GM18858 (cell line): ENCODE measurements around the gene PLEKHM3.

ENCODE experiments used
- ATAC-seq: cut with Tn5 transposase; IDR thresholded peaks from one replicate; pipeline ENCODE4 v1.9.1; 2021; ENCODE audit not compliant: unreplicated experiment

The PLEKHM3 gene

DNA sequence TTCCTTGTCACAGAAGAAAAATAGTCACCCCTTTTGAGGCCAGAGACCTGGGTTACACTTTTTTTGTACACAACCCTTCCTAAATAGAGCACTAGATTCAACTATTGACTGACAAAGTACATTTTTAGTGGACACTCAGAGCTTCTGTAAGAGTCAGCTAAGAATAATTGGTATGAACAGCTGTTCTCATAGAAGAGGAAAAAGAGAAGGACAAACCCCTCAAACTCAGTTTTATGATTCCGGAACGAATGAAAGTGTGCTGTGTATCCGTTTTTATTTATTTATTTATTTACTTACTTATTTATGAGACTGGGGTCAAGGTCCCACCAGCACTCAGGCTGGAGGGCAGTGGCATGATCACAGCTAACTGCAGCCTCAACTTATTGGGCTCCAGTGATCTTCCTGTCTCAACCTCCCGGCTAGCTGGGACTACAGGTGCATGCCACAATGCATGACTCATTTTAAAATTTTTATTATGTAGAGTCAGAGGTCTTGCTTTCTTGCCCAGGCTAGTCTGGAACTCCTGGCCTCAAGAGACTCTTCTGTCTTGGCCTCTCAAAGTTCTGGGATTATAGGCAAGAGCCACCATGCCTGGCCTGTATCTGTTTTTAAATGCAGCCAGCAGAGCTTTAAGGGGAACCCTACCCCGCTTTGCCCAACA is 219.6 kb downstream of the PLEKHM3 start:
- no peak for ATAC-seq

DNA sequence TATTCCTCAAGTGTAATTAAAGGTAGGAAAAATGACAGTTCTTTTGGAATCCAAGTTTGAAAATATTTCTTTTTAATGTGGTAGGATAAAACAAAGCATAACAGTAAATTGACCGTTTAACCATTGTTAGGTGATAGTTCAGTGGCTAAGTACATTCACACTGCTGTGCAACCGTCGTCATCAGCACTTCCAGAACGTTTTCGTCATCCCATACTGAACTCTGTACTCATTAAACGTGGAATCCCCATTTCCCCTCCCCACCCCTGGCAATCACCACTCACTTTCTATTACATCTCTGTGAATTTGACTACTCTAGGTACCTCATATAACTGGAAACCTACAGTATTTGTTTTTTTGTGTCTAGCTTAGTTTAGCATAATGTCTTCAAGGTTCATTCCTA is 222.7 kb downstream of the PLEKHM3 start:
- no peak for ATAC-seq

DNA sequence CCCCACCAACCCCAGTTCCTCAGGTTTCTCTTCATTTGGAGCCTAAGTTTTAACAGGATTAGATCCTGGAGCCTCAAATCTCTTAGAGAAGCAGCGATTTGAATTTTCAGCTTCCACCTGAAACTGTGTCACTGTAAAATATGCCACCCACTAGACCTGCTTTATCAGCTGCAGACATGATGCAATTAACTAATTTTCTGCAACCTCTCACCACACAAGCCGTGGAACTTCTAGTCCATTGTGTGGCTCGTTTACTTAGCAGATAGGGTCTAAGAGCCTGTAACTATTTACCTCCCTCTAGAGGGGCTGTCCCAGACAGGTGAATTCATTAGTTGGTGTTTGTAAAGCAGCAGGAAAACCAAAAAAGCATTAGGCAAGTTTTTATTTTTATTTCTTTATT is 224.1 kb downstream of the PLEKHM3 start:
- ATAC-seq: no peak

GRCh38 chr2:207796585-207797350 is 228.6 kb downstream of the PLEKHM3 start:
- ATAC-seq: no peak

DNA sequence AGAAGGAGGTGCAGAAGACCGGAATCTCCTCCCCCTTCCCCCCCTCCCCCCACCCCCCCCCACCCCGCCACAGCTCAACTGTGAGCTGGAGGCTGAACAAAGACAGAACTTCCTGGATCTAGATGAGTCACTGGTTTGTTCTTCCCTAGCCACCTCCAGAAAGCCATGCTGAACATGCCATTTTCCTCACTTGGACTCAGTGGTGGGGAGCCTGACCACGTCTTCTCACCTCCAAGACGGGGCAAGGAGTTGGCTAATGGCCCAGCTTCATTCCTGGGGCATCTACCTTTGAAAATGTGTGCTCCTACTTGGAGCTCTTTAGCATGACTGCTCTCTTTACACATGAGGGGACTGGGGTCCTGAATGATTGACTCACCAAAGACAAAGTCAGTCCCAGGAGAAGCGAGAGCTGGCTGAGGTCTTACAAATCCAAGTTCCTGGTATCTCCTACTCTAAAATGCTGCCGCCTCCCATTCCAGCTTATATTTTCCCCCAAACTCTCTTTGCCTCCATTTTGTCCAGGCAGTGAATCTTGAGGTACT is 233.0 kb downstream of the PLEKHM3 start:
- no peak for ATAC-seq

DNA sequence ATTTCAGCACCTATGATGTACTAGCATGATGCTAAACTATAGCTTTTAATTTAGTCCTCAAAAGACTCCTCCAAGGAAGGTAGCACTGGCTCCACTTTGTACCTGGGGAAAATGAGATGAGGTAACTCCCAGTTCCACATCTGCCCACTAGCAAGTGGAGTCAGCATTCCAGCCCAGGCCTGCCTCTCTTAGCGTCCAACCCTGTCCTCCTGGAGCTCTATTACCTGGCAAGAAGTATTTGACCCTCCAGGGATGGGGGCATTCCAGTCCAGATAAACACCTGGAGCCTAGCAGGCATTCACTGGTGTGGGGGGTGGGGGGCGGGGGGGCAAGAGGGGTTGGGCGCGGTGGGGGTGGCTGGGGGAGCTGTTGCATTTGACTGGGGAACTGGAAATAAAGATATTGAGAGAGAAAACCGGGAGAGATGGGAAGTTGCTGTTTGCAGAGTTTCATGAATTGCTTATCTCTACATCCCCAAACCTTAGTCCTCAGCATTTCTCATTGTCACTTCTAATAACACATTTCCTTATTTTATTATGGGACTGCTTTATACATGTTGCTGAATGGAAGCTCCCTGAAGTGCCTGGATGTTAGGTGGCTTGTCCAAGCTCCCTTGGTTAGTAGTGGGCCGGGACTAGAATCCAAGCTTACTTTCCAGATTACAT is 233.6 kb downstream of the PLEKHM3 start:
- ATAC-seq: no peak

DNA sequence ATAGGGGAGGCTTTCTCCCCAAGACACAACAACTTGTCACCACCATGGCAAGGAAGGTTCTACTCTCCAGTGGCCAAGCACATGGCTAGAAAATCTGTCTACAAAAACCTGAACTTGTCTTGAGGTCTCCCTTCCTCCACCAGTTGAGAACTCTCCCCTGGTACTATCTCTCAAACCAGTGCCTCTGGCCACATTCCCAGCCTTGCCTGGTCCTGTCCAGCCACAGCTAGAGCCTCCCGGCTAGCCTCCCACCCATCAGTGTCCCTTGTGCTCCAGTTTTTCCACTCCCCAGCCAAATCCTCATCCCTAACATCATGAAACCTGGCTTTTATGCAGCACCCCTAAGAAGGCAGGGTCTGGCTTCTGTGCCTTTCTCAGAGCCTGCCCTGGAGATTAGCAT is 234.4 kb downstream of the PLEKHM3 start:
- ATAC-seq: no peak

DNA sequence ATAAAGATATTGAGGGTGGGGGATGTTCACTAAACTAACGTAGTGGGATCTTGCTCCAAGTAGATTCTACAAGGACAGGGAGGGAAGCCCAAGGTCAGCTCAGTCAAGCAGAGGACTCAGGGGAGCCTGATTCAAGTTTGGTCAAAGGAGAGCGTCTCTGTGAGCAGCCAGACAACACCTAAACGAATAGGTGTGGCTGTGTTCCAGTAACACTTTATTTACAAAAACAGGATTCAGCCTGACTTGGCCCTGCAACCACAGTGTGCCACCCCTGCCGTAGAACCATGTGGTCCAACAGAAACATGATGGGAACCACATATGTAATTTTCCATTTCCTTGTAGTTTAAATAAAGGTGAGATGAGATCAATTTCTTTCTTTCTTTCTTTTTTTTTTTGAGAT is 237.5 kb downstream of the PLEKHM3 start:
- no peak for ATAC-seq

GRCh38 chr2:207787017-207787416 is 238.3 kb downstream of the PLEKHM3 start:
- no peak for ATAC-seq

- no peak for ATAC-seq
Measured at GRCh38 chr2:207784898-207785297, 240.4 kb downstream of the PLEKHM3 start.

DNA sequence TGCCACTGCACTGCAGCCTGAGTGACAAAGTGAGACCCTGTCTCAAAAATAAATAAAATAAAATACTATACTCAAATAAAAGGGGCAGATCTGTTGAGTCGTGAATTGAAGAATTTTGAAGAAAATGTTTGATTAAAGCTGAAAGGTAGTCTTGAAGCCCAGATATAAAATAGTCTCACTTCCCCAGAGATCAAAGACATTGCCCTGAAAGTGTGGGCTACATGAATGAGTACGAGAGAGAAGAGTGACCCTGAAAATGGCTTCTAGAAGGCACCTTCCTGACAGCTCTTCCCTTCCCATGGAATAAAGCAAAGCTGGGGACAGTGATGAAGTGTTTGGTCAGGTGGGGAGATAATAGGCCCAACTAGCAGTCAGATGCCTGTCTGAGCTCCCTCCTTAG is 241.8 kb downstream of the PLEKHM3 start:
- no peak for ATAC-seq

- ATAC-seq: no peak
Measured at GRCh38 chr2:207782238-207783030, 242.9 kb downstream of the PLEKHM3 start.

DNA sequence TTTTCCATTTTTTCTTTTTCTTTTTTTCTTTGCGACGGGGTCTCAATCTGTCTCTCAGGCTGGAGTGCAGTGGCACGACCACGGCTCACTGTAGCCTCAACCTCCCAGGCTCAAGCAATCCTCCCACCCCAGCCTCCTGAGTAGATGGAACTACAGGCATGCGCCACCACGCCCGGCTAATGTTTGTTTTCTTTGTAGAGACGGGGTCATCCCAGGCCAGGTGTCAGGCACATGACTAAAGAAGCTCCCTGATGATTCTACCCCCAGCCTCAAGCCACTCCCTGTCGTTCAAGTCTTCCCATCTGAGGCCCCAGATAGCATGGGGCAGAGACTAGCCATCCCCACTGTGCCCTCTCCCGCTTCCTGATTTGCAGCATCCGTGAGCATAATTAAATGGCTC is 245.8 kb downstream of the PLEKHM3 start:
- no peak for ATAC-seq

DNA sequence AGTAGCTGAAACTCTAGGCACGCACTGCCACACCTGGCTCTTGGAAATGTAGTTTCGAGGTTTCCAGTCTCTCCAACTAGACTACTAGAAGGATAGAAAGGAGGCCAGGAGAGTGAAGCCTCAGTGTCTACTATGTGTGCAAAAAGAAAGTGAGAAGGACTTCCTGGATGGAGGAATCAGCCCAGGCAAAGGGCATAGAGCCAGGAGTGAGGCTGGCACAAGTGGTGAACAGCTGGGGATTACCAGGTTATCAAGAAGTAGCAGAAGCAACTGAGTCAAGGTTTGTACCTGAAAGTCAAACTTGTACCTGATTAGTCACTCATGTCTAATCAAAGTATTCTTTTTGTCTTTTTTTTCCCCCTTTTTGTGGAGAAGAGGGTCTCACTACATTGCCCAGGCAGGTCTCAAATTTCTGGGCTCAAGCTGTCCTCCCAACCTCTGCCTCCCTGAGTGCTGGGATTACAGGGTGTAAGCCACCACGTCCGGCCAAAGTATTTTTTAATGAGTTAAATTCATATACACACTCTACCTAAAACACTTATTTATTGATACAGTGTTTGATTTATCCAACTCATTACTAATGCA is 246.9 kb downstream of the PLEKHM3 start:
- ATAC-seq: no peak

DNA sequence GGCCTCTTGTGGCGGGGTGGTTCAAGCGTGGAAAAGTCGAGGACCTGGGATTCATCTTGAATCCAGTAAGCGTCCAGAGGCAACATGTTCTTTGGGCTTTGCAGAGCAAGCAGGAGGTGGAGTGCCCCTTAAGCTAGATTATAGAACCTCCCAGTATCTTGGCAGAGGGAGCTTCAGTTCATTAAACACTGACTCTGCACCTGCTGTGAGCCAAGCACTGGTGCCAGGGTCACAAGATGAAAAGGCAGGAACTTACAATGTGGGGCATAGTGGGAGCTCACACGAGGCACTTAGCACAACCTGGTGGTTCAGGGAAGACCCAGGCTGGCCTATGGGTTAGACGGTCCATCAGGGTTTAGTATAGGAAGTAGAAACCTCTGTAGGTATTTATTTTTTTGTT is 248.2 kb downstream of the PLEKHM3 start:
- no peak for ATAC-seq

- ATAC-seq: no peak
Measured at GRCh38 chr2:207775473-207775872, 249.9 kb downstream of the PLEKHM3 start.

DNA sequence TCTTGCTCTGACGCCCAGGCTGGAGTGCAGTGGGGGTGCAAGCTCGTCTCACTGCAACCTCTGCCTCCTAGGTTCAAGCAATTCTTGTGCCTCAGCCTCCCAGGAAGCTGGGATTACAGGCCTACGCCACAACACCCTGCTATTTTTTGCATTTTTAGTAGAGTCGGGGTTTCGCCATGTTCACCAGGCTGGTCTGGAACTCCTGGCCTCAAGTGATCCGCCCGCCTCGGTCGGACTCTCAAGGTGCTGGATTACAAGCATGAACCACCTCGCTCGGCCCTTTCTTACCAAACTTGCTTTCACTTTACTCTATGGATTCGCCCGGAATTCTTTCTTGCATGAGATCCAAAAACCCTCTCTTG is 252.5 kb downstream of the PLEKHM3 start:
- no peak for ATAC-seq

DNA sequence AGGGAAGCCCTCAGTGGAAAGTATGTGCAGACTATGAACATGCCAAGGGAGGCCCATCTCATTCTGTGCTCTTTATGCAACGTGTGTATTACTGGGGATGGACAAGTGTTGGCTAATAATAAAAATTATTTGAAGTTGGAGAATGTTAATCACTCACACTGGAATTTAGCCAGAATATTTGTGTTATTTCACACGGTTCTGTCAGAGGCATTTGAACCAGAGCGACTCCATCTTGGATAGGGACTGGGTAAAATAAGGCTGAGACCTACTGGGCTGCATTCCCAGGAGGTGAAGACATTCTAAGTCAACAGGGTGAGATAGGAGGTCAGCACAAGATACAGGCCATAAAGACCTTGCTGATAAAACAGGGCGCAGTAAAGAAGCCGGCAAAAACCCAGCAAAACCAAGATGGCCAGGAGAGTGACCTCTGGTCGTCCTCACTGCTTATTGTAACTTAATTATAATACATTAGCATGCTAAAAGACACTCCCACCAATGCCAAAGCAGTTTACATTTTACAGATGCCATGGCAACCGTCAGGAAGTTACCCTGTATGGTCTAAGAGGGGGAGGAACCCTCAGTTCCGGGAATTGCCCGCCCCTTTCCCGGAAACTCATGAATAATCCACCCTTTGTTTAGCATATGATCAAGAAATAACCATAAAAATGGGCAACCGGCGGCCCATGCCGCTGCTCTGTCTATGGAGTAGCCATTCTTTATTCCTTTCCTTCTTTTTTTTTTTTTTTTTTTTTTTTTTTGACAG is 253.1 kb downstream of the PLEKHM3 start:
- ATAC-seq: no peak

- no peak for ATAC-seq
Measured at GRCh38 chr2:207771421-207771820, 253.9 kb downstream of the PLEKHM3 start.
